HepG2 (cell line): ENCODE measurements around the gene CPPED1. TPM values are rescaled to one million over a fixed set of nuclear protein-coding genes. Genes with fewer than 3 reads are reported as not detected.

Experiments used
- CREB1 ChIP-seq, 2 experiments: fragments of 450-650 bp in 1 of 2; IDR thresholded peaks; 2 replicates each; pipeline ENCODE4 v1.6.1; 2016 to 2017; ENCODE audit warnings: control low read depth in 1 of 2, mild to moderate bottlenecking in 1 of 2, missing compliant biosample characterization in 1 of 2, missing genetic modification characterization in 1 of 2
- ELF4 ChIP-seq: sonication (generic); formaldehyde crosslinking; IDR thresholded peaks from 2 replicates; pipeline ENCODE4 v1.5.0; 2020; ENCODE audit warnings: missing genetic modification reagents, mild to moderate bottlenecking, moderate library complexity, borderline replicate concordance
- FOXO1 ChIP-seq: sonication (generic); formaldehyde crosslinking; IDR thresholded peaks from 2 replicates; pipeline ENCODE4 v1.4.0; 2020; ENCODE audit warnings: missing genetic modification reagents
- MTA3 ChIP-seq: sonication (generic); formaldehyde crosslinking; IDR thresholded peaks from 2 replicates; pipeline ENCODE4 v1.4.0; 2020; ENCODE audit warnings: missing genetic modification reagents
- NR2F6 ChIP-seq, 2 experiments: IDR thresholded peaks; 2 replicates each; pipeline ENCODE4 v1.6.1; 2016; ENCODE audit warnings: antibody characterized with exemption in 1 of 2, mild to moderate bottlenecking in 1 of 2
- SIN3A ChIP-seq: IDR thresholded peaks from 2 replicates; pipeline ENCODE4 v1.6.1; 2011; ENCODE audit warnings: low read depth, mild to moderate bottlenecking, control low read depth, low read length, borderline replicate concordance
- STAG1 ChIP-seq: sonication (generic); formaldehyde crosslinking; IDR thresholded peaks from 2 replicates; pipeline ENCODE4 v1.4.0; 2020; ENCODE audit warnings: missing genetic modification reagents
- ZNF331 ChIP-seq: sonication (generic); formaldehyde crosslinking; IDR thresholded peaks from 2 replicates; pipeline ENCODE4 v1.4.0; 2020; ENCODE audit warnings: missing genetic modification reagents
- ZNF510 ChIP-seq: sonication (generic); formaldehyde crosslinking; IDR thresholded peaks from 2 replicates; pipeline ENCODE4 v1.4.0; 2020; ENCODE audit warnings: low read depth, mild to moderate bottlenecking, missing genetic modification reagents
- ZNF546 ChIP-seq: sonication (generic); formaldehyde crosslinking; conservative IDR thresholded peaks from 2 replicates; pipeline ENCODE4 v1.8.1; 2023; ENCODE audit warnings: mild to moderate bottlenecking, missing genetic modification reagents
- ZNF879 ChIP-seq: sonication (generic); formaldehyde crosslinking; IDR thresholded peaks from 2 replicates; pipeline ENCODE4 v1.8.1; 2023; ENCODE audit warnings: missing genetic modification reagents
- ZSCAN21 ChIP-seq: sonication (generic); formaldehyde crosslinking; IDR thresholded peaks from 2 replicates; pipeline ENCODE4 v1.8.0; 2022; ENCODE audit warnings: mild to moderate bottlenecking, missing genetic modification reagents, moderate library complexity, borderline replicate concordance
- polyA plus RNA-seq, 8 experiments: library from polyadenylated mRNA; depleted of rRNA in 3 of 8; stranded (reverse) in 7 of 8; unstranded in 1 of 8; fragments of >200 nt; fragmentation: Illumina TruSeq in 4 of 8; extraction: Trizol in 4 of 8; gene quantifications; 2 replicates each; pipeline versions ENCODE4 v1.2.1 to v1.2.3, GENCODE V29; 2011 to 2016; ENCODE audit warnings: low read depth in 4 of 8, missing spikeins in 1 of 8, mixed read lengths in 1 of 8; ENCODE audit not compliant: insufficient read depth in 1 of 8
- total RNA-seq, 5 experiments: library from RNA; depleted of rRNA; stranded (reverse); fragments of >200 nt; fragmentation: Illumina TruSeq; extraction: Trizol; gene quantifications; 2 replicates each; pipeline ENCODE4 v1.2.3, GENCODE V29; 2016; ENCODE audit warnings: low read depth in 1 of 5
- TF ChIP-seq, protein P1 (sequence below): sonication (generic); formaldehyde crosslinking; IDR thresholded peaks from 2 replicates; pipeline ENCODE4 v1.4.0; 2020; ENCODE audit warnings: missing genetic modification reagents
- TF ChIP-seq, protein P2 (sequence below): sonication (generic); formaldehyde crosslinking; conservative IDR thresholded peaks from 2 replicates; pipeline ENCODE4 v1.8.0; 2022; ENCODE audit warnings: mild to moderate bottlenecking, moderate library complexity, missing genetic modification reagents

The CPPED1 gene
- total and polyA plus RNA-seq, 2 of the 13 experiments (the other 11 are each of a cell fraction or from before 2014, with no cell fraction given): 66.6 to 71.3 TPM

DNA sequence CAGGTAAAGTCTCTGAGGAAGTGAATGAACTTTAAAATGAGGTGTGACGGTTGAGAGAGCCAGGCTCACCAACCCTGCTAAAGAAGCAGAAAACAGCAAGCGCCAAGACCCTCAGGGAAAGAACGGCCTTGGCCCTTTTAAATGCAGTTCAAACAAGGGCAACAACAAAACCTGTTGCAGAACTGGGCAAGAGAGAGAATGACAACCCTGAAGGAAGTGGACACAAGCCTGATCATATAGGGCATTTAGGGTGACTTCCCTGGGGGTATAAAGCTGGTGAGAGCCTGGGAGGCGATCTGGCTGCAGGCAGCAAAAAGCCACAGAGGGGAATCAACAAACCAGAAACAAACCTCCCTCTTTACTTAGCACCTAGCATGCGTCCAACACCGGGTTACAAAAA, 1.0 kb downstream of the CPPED1 start (continued):
- TF ChIP-seq, protein P1, sequence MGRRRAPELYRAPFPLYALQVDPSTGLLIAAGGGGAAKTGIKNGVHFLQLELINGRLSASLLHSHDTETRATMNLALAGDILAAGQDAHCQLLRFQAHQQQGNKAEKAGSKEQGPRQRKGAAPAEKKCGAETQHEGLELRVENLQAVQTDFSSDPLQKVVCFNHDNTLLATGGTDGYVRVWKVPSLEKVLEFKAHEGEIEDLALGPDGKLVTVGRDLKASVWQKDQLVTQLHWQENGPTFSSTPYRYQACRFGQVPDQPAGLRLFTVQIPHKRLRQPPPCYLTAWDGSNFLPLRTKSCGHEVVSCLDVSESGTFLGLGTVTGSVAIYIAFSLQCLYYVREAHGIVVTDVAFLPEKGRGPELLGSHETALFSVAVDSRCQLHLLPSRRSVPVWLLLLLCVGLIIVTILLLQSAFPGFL (CRISPR knock-in tag): no peak
- TF ChIP-seq ZNF331 (CRISPR knock-in tag): peak; percentile 94
- TF ChIP-seq MTA3 (CRISPR knock-in tag): no peak
- TF ChIP-seq ZSCAN21 (CRISPR knock-in tag): no peak
- no peak for TF ChIP-seq ELF4
- TF ChIP-seq SIN3A: no peak
- TF ChIP-seq ZNF546 (CRISPR knock-in tag): no peak
- no peak for TF ChIP-seq CREB1 (IDR thresholded peaks at IDR 0.05)
- TF ChIP-seq CREB1 (CRISPR knock-in tag; IDR thresholded peaks at IDR 0.05): no peak
- TF ChIP-seq ZNF510 (CRISPR knock-in tag): no peak
- TF ChIP-seq FOXO1 (CRISPR knock-in tag): no peak
- 0 out of 2 replicates have a peak, but pooled peaks have one; percentile 60 for TF ChIP-seq ZNF879 (CRISPR knock-in tag)
- no peak for TF ChIP-seq NR2F6 (IDR thresholded peaks at IDR 0.05)
- TF ChIP-seq NR2F6 (CRISPR knock-in tag; IDR thresholded peaks at IDR 0.05): no peak
- 0 out of 2 replicates have a peak, but pooled peaks have one; percentile 1 for TF ChIP-seq STAG1 (CRISPR knock-in tag)
- TF ChIP-seq, protein P2, sequence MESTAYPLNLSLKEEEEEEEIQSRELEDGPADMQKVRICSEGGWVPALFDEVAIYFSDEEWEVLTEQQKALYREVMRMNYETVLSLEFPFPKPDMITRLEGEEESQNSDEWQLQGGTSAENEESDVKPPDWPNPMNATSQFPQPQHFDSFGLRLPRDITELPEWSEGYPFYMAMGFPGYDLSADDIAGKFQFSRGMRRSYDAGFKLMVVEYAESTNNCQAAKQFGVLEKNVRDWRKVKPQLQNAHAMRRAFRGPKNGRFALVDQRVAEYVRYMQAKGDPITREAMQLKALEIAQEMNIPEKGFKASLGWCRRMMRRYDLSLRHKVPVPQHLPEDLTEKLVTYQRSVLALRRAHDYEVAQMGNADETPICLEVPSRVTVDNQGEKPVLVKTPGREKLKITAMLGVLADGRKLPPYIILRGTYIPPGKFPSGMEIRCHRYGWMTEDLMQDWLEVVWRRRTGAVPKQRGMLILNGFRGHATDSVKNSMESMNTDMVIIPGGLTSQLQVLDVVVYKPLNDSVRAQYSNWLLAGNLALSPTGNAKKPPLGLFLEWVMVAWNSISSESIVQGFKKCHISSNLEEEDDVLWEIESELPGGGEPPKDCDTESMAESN: no peak
